GM10266 (cell line): ENCODE results near the gene TXNDC15.
"Not testable (repeated sequence)": the region's sequence is repeated elsewhere in the genome, so short reads cannot be mapped to it uniquely, and the experiment has no call there.

Experiments
- DNase-seq: peaks from one replicate; pipeline ENCODE4 v3.0.0; 2012; ENCODE audit errors: extremely low spot score
- TF ChIP-seq, protein P1 (sequence below): IDR thresholded peaks from 2 replicates; pipeline ENCODE4 v1.5.1; 2012; ENCODE audit warnings: mild to moderate bottlenecking, low read depth; ENCODE audit not compliant: control insufficient read depth, insufficient read depth; ENCODE audit errors: missing control alignments

TXNDC15 gene

DNA sequence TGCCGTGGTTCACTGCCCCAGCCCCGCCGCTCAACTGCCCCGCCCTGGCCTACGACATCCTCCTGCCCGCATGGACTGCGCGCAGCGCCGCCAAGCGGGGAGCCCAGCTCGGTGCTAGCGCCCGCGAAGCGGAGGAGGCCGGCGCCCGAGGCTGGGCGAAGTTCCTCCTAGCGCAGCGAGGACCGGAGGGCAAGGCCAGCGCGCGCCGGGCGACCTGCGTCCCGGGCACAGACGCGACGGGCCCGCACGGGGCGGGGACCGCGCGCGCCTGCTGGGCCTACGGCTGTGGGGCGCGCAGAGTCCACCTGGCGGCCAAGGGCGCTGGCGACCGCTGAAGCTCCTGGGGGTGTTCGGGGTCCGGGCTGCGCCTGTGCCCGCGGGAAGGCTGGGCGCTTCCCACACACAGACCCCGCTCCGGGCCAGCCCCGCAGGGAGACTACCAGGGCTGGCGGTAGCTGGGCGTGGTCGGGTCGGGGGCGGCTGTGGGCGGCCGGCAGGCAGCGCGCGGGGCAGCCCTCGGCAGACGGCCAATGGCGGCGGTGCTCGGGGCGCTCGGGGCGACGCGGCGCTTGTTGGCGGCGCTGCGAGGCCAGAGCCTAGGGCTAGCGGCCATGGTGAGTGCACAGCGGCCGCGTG is 30.6 kb downstream of the TXNDC15 start, which contains the start of gene PCBD2:
Gene PCBD2 (plus strand): TSS at position 522 of the 636 bp plus-strand sequence. CDS start 9 bp downstream, at position 531.
- TF ChIP-seq, protein P1, sequence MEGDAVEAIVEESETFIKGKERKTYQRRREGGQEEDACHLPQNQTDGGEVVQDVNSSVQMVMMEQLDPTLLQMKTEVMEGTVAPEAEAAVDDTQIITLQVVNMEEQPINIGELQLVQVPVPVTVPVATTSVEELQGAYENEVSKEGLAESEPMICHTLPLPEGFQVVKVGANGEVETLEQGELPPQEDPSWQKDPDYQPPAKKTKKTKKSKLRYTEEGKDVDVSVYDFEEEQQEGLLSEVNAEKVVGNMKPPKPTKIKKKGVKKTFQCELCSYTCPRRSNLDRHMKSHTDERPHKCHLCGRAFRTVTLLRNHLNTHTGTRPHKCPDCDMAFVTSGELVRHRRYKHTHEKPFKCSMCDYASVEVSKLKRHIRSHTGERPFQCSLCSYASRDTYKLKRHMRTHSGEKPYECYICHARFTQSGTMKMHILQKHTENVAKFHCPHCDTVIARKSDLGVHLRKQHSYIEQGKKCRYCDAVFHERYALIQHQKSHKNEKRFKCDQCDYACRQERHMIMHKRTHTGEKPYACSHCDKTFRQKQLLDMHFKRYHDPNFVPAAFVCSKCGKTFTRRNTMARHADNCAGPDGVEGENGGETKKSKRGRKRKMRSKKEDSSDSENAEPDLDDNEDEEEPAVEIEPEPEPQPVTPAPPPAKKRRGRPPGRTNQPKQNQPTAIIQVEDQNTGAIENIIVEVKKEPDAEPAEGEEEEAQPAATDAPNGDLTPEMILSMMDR, result peak; percentile 98
- DNase-seq, result peak; percentile 88

DNA sequence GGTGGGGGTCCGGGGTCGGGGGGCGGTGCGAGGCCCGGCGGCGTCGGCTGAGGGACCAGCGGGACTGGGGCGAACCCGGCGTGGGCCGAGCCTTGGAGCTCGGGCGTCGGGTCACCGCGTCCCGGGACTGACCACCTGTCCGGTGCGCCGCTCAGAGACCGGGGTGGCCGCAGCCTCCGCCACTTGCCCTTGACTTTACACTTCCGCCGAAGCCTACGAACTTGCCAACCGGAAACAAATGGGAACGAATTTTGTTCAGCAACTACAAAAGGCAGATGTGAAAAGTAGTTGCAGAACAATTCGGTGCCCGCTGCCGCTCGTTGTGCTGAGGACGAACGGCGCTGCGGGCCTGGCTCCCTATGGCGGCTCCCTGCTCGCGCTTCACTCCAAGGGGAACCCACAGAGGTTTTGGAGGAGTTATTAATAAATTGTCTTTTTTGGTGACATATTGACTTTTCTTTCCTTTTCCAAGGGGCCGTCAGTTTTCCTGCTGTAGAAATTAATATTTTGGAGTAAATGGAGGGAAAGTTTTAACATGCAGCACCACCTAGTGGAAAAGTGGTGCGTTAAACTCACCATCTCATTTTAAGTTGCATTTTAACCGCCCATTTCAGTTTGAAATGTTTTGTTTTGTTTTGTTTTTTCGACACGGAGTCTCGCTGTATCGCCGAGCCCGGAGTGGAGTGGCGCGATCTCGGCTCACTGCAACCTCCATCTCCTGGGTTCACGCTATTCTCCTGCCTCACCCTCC is 31.2 kb downstream of the TXNDC15 start:
- peak; percentile 66 for DNase-seq
- TF ChIP-seq, protein P1, result peak; percentile 69

DNA sequence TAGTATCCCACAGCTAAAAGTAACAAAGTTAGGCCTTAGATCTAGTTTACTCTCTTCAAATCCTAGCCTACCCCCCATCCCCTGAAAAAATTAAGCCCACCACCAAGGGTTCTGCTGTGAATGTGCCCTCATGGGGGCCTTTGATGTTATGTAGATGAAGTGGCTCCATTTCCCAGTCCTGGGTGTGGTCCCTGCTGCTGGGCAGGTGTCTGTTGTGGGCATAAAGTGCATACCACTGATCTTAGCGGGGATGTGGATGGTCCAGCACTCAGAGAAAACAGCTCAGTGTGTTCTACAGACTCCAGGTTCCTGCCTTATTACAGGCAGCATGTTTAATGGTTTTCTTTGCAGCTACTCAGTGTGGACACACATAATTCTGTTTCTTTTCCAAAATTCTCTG is 32.6 kb downstream of the TXNDC15 start:
- TF ChIP-seq, protein P1, result no peak
- no peak for DNase-seq

DNA sequence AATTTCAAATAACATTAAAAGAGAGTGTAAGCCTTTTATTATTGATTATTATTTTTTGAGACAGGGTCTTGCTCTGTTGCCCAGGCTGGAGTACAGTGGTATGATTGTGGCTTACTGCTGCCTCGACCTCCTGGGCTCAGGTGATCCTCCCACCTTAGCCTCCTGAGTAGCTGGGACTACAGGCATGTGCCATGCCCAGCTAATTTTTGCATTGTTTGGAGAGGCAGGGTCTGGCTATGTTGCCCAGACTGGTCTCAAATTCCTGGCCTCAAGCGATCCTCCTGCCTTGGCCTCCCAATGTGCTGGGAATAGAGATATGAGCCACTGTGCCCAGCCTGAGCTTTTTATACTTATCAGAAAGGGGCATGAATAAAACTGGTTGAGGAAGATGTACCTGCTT is 36.6 kb downstream of the TXNDC15 start:
- not testable (repeated sequence) for DNase-seq

DNA sequence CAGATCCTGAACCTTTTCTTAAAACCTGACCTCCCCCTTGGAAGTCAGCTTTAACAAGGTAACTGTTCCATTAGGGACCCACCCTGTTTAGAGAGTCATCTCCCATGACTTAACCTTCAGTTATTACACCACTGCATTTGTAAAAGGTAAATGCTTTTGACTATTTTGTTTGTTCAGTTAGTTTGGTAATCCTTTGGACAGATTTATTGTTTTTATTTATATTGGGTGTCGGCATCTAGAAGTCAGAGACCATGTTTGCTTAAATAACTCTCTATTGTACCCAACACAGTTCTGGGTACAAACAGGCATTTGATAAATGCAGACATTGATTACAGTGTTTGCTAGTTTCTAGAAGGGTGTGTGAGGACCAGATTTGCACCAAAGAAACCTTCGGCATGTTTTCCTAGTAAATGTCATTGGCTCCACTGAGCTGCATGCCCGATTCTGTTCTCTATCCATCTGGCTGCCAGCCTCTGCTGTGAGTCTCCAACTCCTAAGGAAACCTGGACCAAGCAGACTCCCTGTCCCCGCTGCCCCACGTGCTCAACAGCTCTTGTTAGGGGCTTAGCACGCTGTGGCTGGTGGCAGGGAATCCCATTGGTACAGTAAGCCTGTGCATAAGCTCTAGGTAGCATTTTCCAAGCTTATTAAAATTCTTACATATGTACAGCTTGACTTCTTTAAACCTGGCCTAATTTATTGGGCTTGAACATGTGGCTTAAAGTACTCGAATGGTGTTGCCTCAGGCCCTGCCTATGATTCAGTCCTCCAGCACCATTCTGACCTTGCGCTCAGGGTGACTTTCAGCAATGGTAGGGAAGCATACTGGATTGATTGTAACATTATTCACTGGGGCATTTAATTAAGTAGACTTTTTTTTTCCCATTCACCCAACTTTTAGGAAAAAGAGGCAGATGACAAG is 37.4 kb downstream of the TXNDC15 start:
- DNase-seq, result no peak
- TF ChIP-seq, protein P1, result no peak

DNA sequence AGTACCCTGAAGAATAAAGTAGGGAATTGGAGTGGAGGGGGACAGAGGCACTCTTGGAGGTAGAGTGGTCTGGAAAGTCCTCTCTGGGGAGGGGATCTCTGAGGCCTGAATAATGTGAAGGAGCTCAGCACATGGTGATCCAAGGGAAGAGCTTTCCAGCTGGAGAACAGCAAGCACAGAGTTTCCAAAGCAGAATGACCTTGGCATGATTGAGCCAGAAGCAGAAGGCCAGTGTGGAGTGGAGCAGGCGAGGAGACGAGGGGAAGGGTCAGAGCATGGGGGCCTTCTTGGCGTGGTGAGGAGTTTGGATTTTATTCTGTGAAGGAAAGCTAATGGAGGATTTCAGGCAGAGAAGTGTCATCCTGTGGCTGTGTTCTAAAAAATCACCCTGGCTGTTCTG is 39.1 kb downstream of the TXNDC15 start:
- TF ChIP-seq, protein P1, result no peak
- no peak for DNase-seq

DNA sequence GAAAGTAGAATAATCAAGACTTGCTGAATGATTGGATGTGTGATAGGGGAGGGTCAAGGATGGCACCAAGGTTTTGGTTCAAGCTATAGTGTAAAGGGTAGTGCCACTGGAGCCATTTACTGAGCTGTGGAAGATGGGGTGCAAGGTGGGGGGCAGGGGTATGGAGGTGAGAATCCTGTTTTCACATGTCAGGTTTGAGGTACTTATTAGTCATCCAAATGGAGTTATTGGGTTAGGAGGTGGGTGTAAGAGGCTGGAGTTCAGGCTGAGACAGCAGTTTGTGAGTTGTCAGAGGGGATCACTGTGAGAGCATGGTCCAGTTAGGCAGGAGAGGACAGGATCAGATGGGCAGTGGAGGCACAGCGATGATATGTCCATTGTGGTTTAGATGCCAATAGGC is 39.6 kb downstream of the TXNDC15 start:
- TF ChIP-seq, protein P1, result no peak
- no peak for DNase-seq
